HG03354 (cell line): ENCODE measurements around the gene NKAIN4.

Experiments used
- ATAC-seq: cut with Tn5 transposase; IDR thresholded peaks from one replicate; pipeline ENCODE4 v1.9.1; 2021; ENCODE audit warnings: mild to moderate bottlenecking; ENCODE audit not compliant: unreplicated experiment, poor library complexity, severe bottlenecking

The NKAIN4 gene

GRCh38 chr20:63210011-63210605, 44.2 kb downstream of the NKAIN4 start:
- ATAC-seq = no peak

- no peak for ATAC-seq
Measured at GRCh38 chr20:63208346-63208909, 45.8 kb downstream of the NKAIN4 start.

GRCh38 chr20:63206878-63207277, 47.4 kb downstream of the NKAIN4 start:
- no peak for ATAC-seq

GRCh38 chr20:63205896-63206295, 48.4 kb downstream of the NKAIN4 start:
- no peak for ATAC-seq

GRCh38 chr20:63204362-63204761, 49.9 kb downstream of the NKAIN4 start:
- no peak for ATAC-seq

GRCh38 chr20:63202811-63203526, 51.3 kb downstream of the NKAIN4 start:
- ATAC-seq = no peak

- ATAC-seq = no peak
Measured at GRCh38 chr20:63202021-63202420, 52.2 kb downstream of the NKAIN4 start.

GRCh38 chr20:63198606-63199005, 55.7 kb downstream of the NKAIN4 start:
- no peak for ATAC-seq

GRCh38 chr20:63196768-63197470, 57.3 kb downstream of the NKAIN4 start:
- no peak for ATAC-seq

GRCh38 chr20:63194797-63195173, 59.5 kb downstream of the NKAIN4 start:
- ATAC-seq = no peak

- ATAC-seq = no peak
Measured at GRCh38 chr20:63194007-63194796, 60.1 kb downstream of the NKAIN4 start.

GRCh38 chr20:63192721-63193120, 61.5 kb downstream of the NKAIN4 start:
- no peak for ATAC-seq

GRCh38 chr20:63191400-63191799, 62.9 kb downstream of the NKAIN4 start:
- ATAC-seq = no peak

GRCh38 chr20:63190828-63191227, 63.4 kb downstream of the NKAIN4 start:
- ATAC-seq = no peak
